ENCODE results near the gene BNC2.
"Not testable (repeated sequence)": the region's sequence is repeated elsewhere in the genome, so short reads cannot be mapped to it uniquely, and the experiment has no call there.

The BNC2 gene

DNA sequence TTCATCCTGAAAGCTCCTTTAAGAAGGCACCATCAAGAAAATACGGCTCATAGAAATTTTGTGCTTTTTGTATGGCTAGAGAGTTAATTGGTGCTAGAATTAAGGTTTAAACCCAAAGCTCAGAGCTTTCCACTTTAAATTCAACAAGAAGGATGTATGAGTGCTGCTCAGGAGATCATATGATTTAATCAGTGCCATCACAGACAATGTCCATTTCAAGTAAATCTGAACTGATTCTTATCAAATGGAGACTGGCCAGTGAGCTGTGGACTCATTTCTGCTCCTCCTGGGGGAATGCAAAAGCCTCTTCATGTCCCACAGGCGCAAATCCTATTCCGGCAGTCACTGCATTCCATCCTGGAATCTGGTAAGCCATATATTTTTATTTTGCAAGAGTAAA, 327.2 kb downstream of the BNC2 start:
- Histone ChIP-seq H3K9me3 (no peaks in the 10 kb centered on the region), H3K4me3 (ENCODE audit: low read depth, low read length) (no peak overlapping the region), H3K4me1 (0 out of 2 replicates have a peak, but pooled peaks cover 3% of the 10 kb centered on the region), H3K36me3 (no peaks in the 10 kb centered on the region), H3K27me3 (no peaks in the 10 kb centered on the region)
- TF ChIP-seq CTCF (IDR thresholded peaks at IDR 0.05; ENCODE audit: low read depth, low read length), result no peak
- DNase-seq, result no peak

- TF ChIP-seq CTCF (IDR thresholded peaks at IDR 0.05; ENCODE audit: low read depth, low read length), result no peak
- Histone ChIP-seq H3K27me3 (no peaks in the 10 kb centered on the region), H3K36me3 (no peaks in the 10 kb centered on the region), H3K4me1 (0 out of 2 replicates have a peak, but pooled peaks cover 3% of the 10 kb centered on the region), H3K4me3 (ENCODE audit: low read depth, low read length) (no peak overlapping the region), H3K9me3 (no peaks in the 10 kb centered on the region)
- no peak for DNase-seq
Observed at GRCh38 chr9:16542290-16542689, 328.2 kb downstream of the BNC2 start.

GRCh38 chr9:16540743-16541613, 329.5 kb downstream of the BNC2 start:
- Histone ChIP-seq H3K4me1 (0 out of 2 replicates have a peak, but pooled peaks cover 3% of the 10 kb centered on the region), H3K4me3 (ENCODE audit: low read depth, low read length) (no peak overlapping the region), H3K27me3 (no peaks in the 10 kb centered on the region), H3K9me3 (no peaks in the 10 kb centered on the region), H3K36me3 (no peaks in the 10 kb centered on the region)
- no peak for TF ChIP-seq CTCF (IDR thresholded peaks at IDR 0.05; ENCODE audit: low read depth, low read length)
- DNase-seq, result no peak

DNA sequence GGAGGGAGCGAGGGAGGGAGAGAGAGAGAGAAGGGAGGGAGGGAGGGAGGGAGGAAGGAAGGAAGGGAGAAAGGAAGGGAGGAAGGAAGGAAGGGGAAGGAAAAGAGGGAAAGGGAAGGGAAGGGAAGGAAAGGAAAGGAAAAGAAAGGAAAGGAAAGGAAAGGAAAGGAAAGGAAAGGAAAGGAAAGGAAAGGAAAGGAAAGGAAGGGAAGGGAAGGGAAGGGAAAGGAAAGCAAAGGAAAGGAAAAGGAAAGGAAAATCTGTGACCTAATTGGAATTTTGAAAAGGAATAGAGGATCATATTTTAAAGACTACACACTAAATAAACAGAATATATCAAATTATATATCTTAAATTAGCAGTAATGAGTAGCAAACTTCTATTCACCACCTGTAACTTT, 330.8 kb downstream of the BNC2 start:
- not testable (repeated sequence) for DNase-seq; H3K36me3 ChIP-seq; H3K27me3 ChIP-seq; H3K4me3 ChIP-seq (ENCODE audit: low read depth, low read length); H3K9me3 ChIP-seq; H3K4me1 ChIP-seq

DNA sequence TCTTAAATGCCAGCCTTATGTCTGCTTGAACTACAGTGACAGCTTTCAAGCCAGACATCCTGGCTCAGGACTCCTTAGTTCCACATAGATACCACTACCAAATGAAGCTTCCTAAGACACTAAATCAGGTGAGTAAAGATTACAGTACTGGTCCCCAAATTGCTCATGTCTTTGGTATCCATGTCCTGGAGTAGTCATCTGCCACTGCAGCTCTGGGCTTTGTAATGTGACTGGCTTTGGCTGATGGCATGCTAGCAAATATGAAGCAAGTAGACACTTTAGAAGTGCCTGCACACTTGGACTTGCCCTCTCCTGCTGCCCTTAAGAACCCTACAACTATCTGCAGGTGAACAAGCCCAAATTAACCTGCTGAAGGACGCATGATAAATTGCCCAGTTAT, 334.9 kb downstream of the BNC2 start:
- no peak overlapping the region for H3K4me3 ChIP-seq (ENCODE audit: low read depth, low read length)
- H3K9me3 ChIP-seq, result no peaks in the 10 kb centered on the region
- no peak for TF ChIP-seq CTCF (IDR thresholded peaks at IDR 0.05; ENCODE audit: low read depth, low read length)
- H3K36me3 ChIP-seq, result no peaks in the 10 kb centered on the region
- H3K27me3 ChIP-seq, result no peaks in the 10 kb centered on the region
- no peaks in the 10 kb centered on the region for H3K4me1 ChIP-seq
- DNase-seq, result no peak

DNA sequence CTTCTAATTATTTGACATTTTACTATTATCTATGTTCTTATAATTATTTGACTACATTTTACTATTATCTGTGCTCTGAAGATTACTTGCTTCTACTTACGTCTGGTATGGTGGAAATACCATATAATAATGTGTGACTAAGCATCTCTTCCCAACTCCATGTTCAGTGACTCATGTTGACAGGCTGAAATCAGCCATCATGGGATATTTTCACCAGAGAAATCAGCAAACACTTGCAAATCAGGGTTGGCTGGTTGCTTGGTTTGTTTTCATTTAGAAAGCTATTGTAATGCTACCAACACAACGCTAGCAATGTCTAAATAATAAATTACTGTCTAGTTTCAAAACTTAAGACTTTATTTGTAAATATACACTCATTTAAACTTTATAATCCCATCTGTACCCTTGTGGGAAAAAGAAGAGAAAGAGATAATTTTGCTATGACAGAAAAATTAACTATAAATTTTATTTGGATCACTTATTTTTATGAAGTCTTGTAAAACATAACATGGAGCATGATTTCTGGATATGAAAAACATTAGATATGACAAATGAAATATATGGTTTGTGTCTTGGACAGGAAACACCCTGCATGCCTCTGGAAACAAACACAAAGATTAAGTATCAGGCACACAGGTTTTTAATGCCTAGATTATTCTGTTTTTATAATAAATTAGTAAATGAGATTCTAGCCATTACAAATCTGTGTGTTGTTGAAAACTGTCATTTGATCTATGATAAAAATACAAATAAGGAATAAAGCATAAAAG, 337.6 kb downstream of the BNC2 start:
- H3K27me3 ChIP-seq, result no peaks in the 10 kb centered on the region
- H3K9me3 ChIP-seq, result no peaks in the 10 kb centered on the region
- no peak for TF ChIP-seq CTCF (IDR thresholded peaks at IDR 0.05; ENCODE audit: low read depth, low read length)
- no peaks in the 10 kb centered on the region for H3K4me1 ChIP-seq
- DNase-seq, result no peak
- no peaks in the 10 kb centered on the region for H3K36me3 ChIP-seq
- H3K4me3 ChIP-seq (ENCODE audit: low read depth, low read length), result no peak overlapping the region
